CD8-positive, alpha-beta memory T cell (primary cell): ENCODE measurements around the gene FGF6. TPM values are rescaled to one million over a fixed set of nuclear protein-coding genes. Genes with fewer than 3 reads are reported as not detected.

ENCODE experiments used
- CTCF ChIA-PET: fragments of 350-600 bp; sonication (Branson Sonifier 250); formaldehyde crosslinking; loops from one replicate; lab custom pipeline; 2021; ENCODE audit warnings: antibody characterized with exemption; lab: Charles Lee
- POLR2A ChIA-PET: fragments of 350-600 bp; sonication (Branson Sonifier 250); formaldehyde crosslinking; loops from one replicate; lab custom pipeline; 2021; ENCODE audit warnings: antibody characterized with exemption; lab: Charles Lee
- DNase-seq, 5 donors: peaks; one replicate each; pipeline versions ENCODE4 v3.0.0 to v3.0.0-alpha.2; 2020 to 2022; ENCODE audit warnings: mixed read lengths in 1 of 5
- H3K27ac ChIP-seq: one replicate; pipeline ENCODE4 v1.7.0; 2013; ENCODE audit warnings: low read depth, mild to moderate bottlenecking, low read length, moderate library complexity
- H3K27me3 ChIP-seq: 2 replicates; pipeline ENCODE4 v1.7.0; 2013; ENCODE audit warnings: low read length, mild to moderate bottlenecking; ENCODE audit not compliant: insufficient read depth, poor library complexity, severe bottlenecking
- H3K36me3 ChIP-seq: 2 replicates; pipeline ENCODE4 v1.7.0; 2013; ENCODE audit warnings: mild to moderate bottlenecking, low read length, moderate library complexity; ENCODE audit not compliant: insufficient read depth
- H3K4me1 ChIP-seq: 2 replicates; pipeline ENCODE4 v1.7.0; 2013; ENCODE audit warnings: mild to moderate bottlenecking, low read length, moderate library complexity; ENCODE audit not compliant: insufficient read depth
- H3K4me3 ChIP-seq: 2 replicates; pipeline ENCODE4 v1.7.0; 2013; ENCODE audit warnings: mild to moderate bottlenecking, low read length
- H3K9me3 ChIP-seq: 2 replicates; pipeline ENCODE4 v1.7.0; 2013; ENCODE audit warnings: mild to moderate bottlenecking, low read length
- H3K27ac Mint-ChIP-seq, 8 donors: one replicate each; pipeline ENCODE4 v1.8.0; 2020 to 2021; ENCODE audit warnings: mixed read lengths in 8 of 8, mild to moderate bottlenecking in 6 of 8, inconsistent platforms in 3 of 8, moderate library complexity in 3 of 8
- H3K27me3 Mint-ChIP-seq, 2 donors: one replicate each; pipeline ENCODE4 v1.8.0; 2020 to 2021; ENCODE audit warnings: mixed read lengths in 2 of 2, mild to moderate bottlenecking in 1 of 2, moderate library complexity in 1 of 2
- H3K36me3 Mint-ChIP-seq, 3 donors: one replicate each; pipeline ENCODE4 v1.8.0; 2020 to 2021; ENCODE audit warnings: mixed read lengths in 3 of 3, inconsistent platforms in 1 of 3, mild to moderate bottlenecking in 1 of 3
- H3K4me1 Mint-ChIP-seq, 3 donors: one replicate each; pipeline ENCODE4 v1.8.0; 2020 to 2021; ENCODE audit warnings: mixed read lengths in 3 of 3, inconsistent platforms in 1 of 3, mild to moderate bottlenecking in 1 of 3
- H3K4me3 Mint-ChIP-seq, 7 donors: one replicate each; pipeline ENCODE4 v1.8.0; 2020 to 2021; ENCODE audit warnings: mixed read lengths in 7 of 7, mild to moderate bottlenecking in 6 of 7, moderate library complexity in 4 of 7, inconsistent platforms in 2 of 7
- H3K9me3 Mint-ChIP-seq, 5 donors: one replicate each; pipeline ENCODE4 v1.8.0; 2020 to 2022; ENCODE audit warnings: mixed read lengths in 5 of 5, mild to moderate bottlenecking in 3 of 5, moderate library complexity in 2 of 5, inconsistent platforms in 1 of 5
- polyA plus RNA-seq: library from polyadenylated mRNA; unstranded; fragments of 300-500 nt; fragmentation: Illumina TruSeq; gene quantifications from one replicate; pipeline ENCODE4 v1.2.3, GENCODE V29; 2021
- total RNA-seq, 2 experiments: library from RNA; stranded (reverse); gene quantifications; one replicate each; pipeline ENCODE4 v1.2.3, GENCODE V29; 2021

Gene FGF6
- total and polyA plus RNA-seq, 3 experiments from 2014 or later, result not detected

- H3K36me3 Mint-ChIP-seq, result no peaks in the 10 kb centered on the region
- Histone ChIP-seq H3K4me3 (no peak overlapping the region), H3K9me3 (no peaks in the 10 kb centered on the region), H3K27ac (no peak overlapping the region), H3K4me1 (no peaks in the 10 kb centered on the region), H3K27me3 (peaks cover 8% of the 10 kb centered on the region), H3K36me3 (no peaks in the 10 kb centered on the region)
- no peak overlapping the region for H3K4me3 Mint-ChIP-seq
- peaks cover 20 to 41% of the 10 kb centered on the region in 2 donors for H3K27me3 Mint-ChIP-seq
- POLR2A ChIA-PET, result no interaction called here
- H3K9me3 Mint-ChIP-seq, result no peaks in the 10 kb centered on the region
- DNase-seq, result no peak
- peaks cover 0 to 10% (median 9%) of the 10 kb centered on the region in 3 donors for H3K4me1 Mint-ChIP-seq
- CTCF ChIA-PET, result no interaction called here
- no peak overlapping the region for H3K27ac Mint-ChIP-seq
These were observed 53.3 kb downstream of the FGF6 start for GRCh38 chr12:4392223-4392742.

GRCh38 chr12:4388662-4389061 is 57.0 kb downstream of the FGF6 start:
- Histone ChIP-seq H3K36me3 (no peaks in the 10 kb centered on the region), H3K9me3 (no peaks in the 10 kb centered on the region), H3K4me1 (no peaks in the 10 kb centered on the region), H3K27me3 (no peaks in the 10 kb centered on the region), H3K4me3 (no peak overlapping the region), H3K27ac (no peak overlapping the region)
- CTCF ChIA-PET, result no interaction called here
- H3K9me3 Mint-ChIP-seq, result no peaks in the 10 kb centered on the region
- H3K36me3 Mint-ChIP-seq, result no peaks in the 10 kb centered on the region
- peaks cover 0 to 10% (median 9%) of the 10 kb centered on the region in 3 donors for H3K4me1 Mint-ChIP-seq
- POLR2A ChIA-PET, result no interaction called here
- H3K27me3 Mint-ChIP-seq, result peaks cover 0 to 21% of the 10 kb centered on the region in 2 donors
- no peak overlapping the region for H3K4me3 Mint-ChIP-seq
- DNase-seq, result no peak
- H3K27ac Mint-ChIP-seq, result no peak overlapping the region

- POLR2A ChIA-PET, result no interaction called here
- H3K9me3 Mint-ChIP-seq, result no peaks in the 10 kb centered on the region
These were observed 57.6 kb downstream of the FGF6 start for GRCh38 chr12:4388032-4388431.

GRCh38 chr12:4387607-4388006 is 58.0 kb downstream of the FGF6 start:
- Mint-ChIP-seq H3K27ac (no peak overlapping the region), H3K36me3 (no peaks in the 10 kb centered on the region), H3K4me1 (peaks cover 0 to 6% (median 4%) of the 10 kb centered on the region in 3 donors), H3K4me3 (no peak overlapping the region), H3K27me3 (peaks cover 0 to 13% of the 10 kb centered on the region in 2 donors), H3K9me3 (no peaks in the 10 kb centered on the region)
- ChIA-PET POLR2A (no interaction called here), CTCF (no interaction called here)
- Histone ChIP-seq H3K27ac (no peak overlapping the region), H3K36me3 (no peaks in the 10 kb centered on the region), H3K9me3 (no peaks in the 10 kb centered on the region), H3K4me3 (no peak overlapping the region), H3K4me1 (no peaks in the 10 kb centered on the region), H3K27me3 (no peaks in the 10 kb centered on the region)
- DNase-seq, result no peak

More at GRCh38 chr12:4388032-4388431, 57.6 kb downstream of the FGF6 start:
- H3K27me3 Mint-ChIP-seq, result peaks cover 0 to 17% of the 10 kb centered on the region in 2 donors
- Histone ChIP-seq H3K4me3 (no peak overlapping the region), H3K36me3 (no peaks in the 10 kb centered on the region), H3K9me3 (no peaks in the 10 kb centered on the region), H3K4me1 (no peaks in the 10 kb centered on the region), H3K27me3 (no peaks in the 10 kb centered on the region), H3K27ac (no peak overlapping the region)
- no peak overlapping the region for H3K4me3 Mint-ChIP-seq
- no peak overlapping the region for H3K27ac Mint-ChIP-seq
- H3K4me1 Mint-ChIP-seq, result peaks cover 0 to 10% (median 8%) of the 10 kb centered on the region in 3 donors
- no peaks in the 10 kb centered on the region for H3K36me3 Mint-ChIP-seq
- CTCF ChIA-PET, result no interaction called here
- no peak for DNase-seq

GRCh38 chr12:4386801-4387200 is 58.8 kb downstream of the FGF6 start:
- no peaks in the 10 kb centered on the region for H3K4me1 ChIP-seq
- no peak overlapping the region for H3K4me3 ChIP-seq
- H3K9me3 ChIP-seq, result no peaks in the 10 kb centered on the region
- Mint-ChIP-seq H3K36me3 (no peaks in the 10 kb centered on the region), H3K27ac (no peak overlapping the region), H3K4me1 (peaks cover 0 to 3% (median 0%) of the 10 kb centered on the region in 3 donors), H3K27me3 (peaks cover 0 to 9% of the 10 kb centered on the region in 2 donors), H3K9me3 (no peaks in the 10 kb centered on the region), H3K4me3 (no peak overlapping the region)
- ChIA-PET POLR2A (no interaction called here), CTCF (no interaction called here)
- H3K27me3 ChIP-seq, result no peaks in the 10 kb centered on the region
- H3K27ac ChIP-seq, result no peak overlapping the region
- no peaks in the 10 kb centered on the region for H3K36me3 ChIP-seq
- DNase-seq, result no peak

Other genes starting within 250 kb of the FGF6 start
- gene CCND2, start 172.1 kb downstream of the FGF6 start, total RNA-seq, result 100 to 1,000 TPM; 784 to 792 TPM
- gene CCND2, start 172.1 kb downstream of the FGF6 start, polyA plus RNA-seq, result 72.4 TPM
- 10 to 100 TPM; 22.8 to 29.6 TPM for gene TIGAR, start 124.6 kb downstream of the FGF6 start, total RNA-seq
- 4.2 TPM for gene TIGAR, start 124.6 kb downstream of the FGF6 start, polyA plus RNA-seq
- gene FGF23, start 66.1 kb downstream of the FGF6 start, total RNA-seq, result not detected
- not detected for gene FGF23, start 66.1 kb downstream of the FGF6 start, polyA plus RNA-seq
- gene RAD51AP1, start 93.1 kb upstream of the FGF6 start, total RNA-seq, result 10 to 100 TPM; 28.4 to 29.5 TPM
- gene RAD51AP1, start 93.1 kb upstream of the FGF6 start, polyA plus RNA-seq, result 1.6 TPM
- 10 to 100 TPM; 29.5 to 29.6 TPM for gene DYRK4, start 116.4 kb upstream of the FGF6 start, total RNA-seq
- gene DYRK4, start 116.4 kb upstream of the FGF6 start, polyA plus RNA-seq, result 42.5 TPM
- 1 to 10 TPM; 2.0 to 2.8 TPM for gene AKAP3, start 203.2 kb upstream of the FGF6 start, total RNA-seq
- gene AKAP3, start 203.2 kb upstream of the FGF6 start, polyA plus RNA-seq, result 1.6 TPM
- gene NDUFA9, start 203.3 kb upstream of the FGF6 start, total RNA-seq, result 100 to 1,000 TPM; 143 TPM
- gene NDUFA9, start 203.3 kb upstream of the FGF6 start, polyA plus RNA-seq, result 135 TPM